IMR-90 (cell line): ENCODE data around the gene LRRC26. TPM values are rescaled to one million over a fixed set of nuclear protein-coding genes. Genes with fewer than 3 reads are reported as not detected.
"Not testable (repeated sequence)": the region's sequence is repeated elsewhere in the genome, so short reads cannot be mapped to it uniquely, and the experiment has no call there.

Experiments used
- ATAC-seq: fragments of 200-7000 bp; cut with Tn5 transposase; 2 replicates; pipeline ENCODE4 v1.9.1; 2020; ENCODE audit warnings: low read depth, mild to moderate bottlenecking, moderate library complexity
- BruUV-seq: library from RNA; stranded (reverse); fragments of 400-500 nt; replicated peaks from 2 replicates; lab custom pipeline; 2021; lab: Mats Ljungman, UMichigan
- CTCF ChIA-PET: fragments of 300-600 bp; formaldehyde crosslinking; extraction: SDS; loops from one replicate; lab custom pipeline; 2021; ENCODE audit warnings: antibody characterized with exemption; lab: Yijun Ruan, JAX
- POLR2A ChIA-PET: fragments of 300-600 bp; sonication (Branson Sonifier 250); formaldehyde crosslinking; loops from one replicate; lab custom pipeline; 2022; ENCODE audit warnings: antibody characterized with exemption; ENCODE audit not compliant: unreplicated experiment; lab: Charles Lee
- DNase-seq: peaks from one replicate; pipeline ENCODE4 v3.0.0; 2013
- H2AFZ ChIP-seq: replicated peaks from 2 replicates; pipeline ENCODE3; 2013; ENCODE audit warnings: low read length, mild to moderate bottlenecking; ENCODE audit not compliant: poor library complexity
- H2AK5ac ChIP-seq: 2 replicates; pipeline ENCODE4 v1.6.1; 2013; ENCODE audit warnings: low read depth, low read length, inconsistent platforms
- H2AK9ac ChIP-seq: replicated peaks from 2 replicates; pipeline ENCODE3; 2013; ENCODE audit warnings: mild to moderate bottlenecking, low read depth, low read length, moderate library complexity; ENCODE audit not compliant: poor library complexity
- H2BK120ac ChIP-seq: 2 replicates; pipeline ENCODE4 v1.6.1; 2013; ENCODE audit warnings: low read depth, low read length, inconsistent platforms
- H2BK15ac ChIP-seq: 3 replicates; pipeline ENCODE4 v1.6.1; 2013; ENCODE audit warnings: low read depth, low read length, inconsistent platforms
- H2BK20ac ChIP-seq: 2 replicates; pipeline ENCODE4 v1.6.1; 2013; ENCODE audit warnings: low read depth, mild to moderate bottlenecking, inconsistent platforms, low read length, moderate library complexity
- H2BK5ac ChIP-seq: 2 replicates; pipeline ENCODE4 v1.6.1; 2013; ENCODE audit warnings: mild to moderate bottlenecking, low read depth, low read length, inconsistent platforms; ENCODE audit not compliant: poor library complexity, severe bottlenecking
- H3K14ac ChIP-seq: replicated peaks from 2 replicates; pipeline ENCODE4 v1.6.1; 2013; ENCODE audit warnings: low read depth, low read length, inconsistent platforms
- H3K18ac ChIP-seq: 2 replicates; pipeline ENCODE4 v1.6.1; 2013; ENCODE audit warnings: low read depth, low read length, control low read depth
- H3K23ac ChIP-seq: 2 replicates; pipeline ENCODE4 v1.6.1; 2013; ENCODE audit warnings: low read depth, low read length, inconsistent platforms
- H3K27ac ChIP-seq: 2 replicates; pipeline ENCODE4 v1.5.1; 2013; ENCODE audit warnings: mild to moderate bottlenecking, control low read depth, low read length; ENCODE audit not compliant: insufficient read depth
- H3K27me3 ChIP-seq: 2 replicates; pipeline ENCODE4 v1.6.1; 2013; ENCODE audit warnings: low read length; ENCODE audit not compliant: control insufficient read depth, insufficient read depth
- H3K36me3 ChIP-seq: 2 replicates; pipeline ENCODE4 v1.6.1; 2013; ENCODE audit warnings: low read length, mixed read lengths; ENCODE audit not compliant: control insufficient read depth, insufficient read depth
- H3K4ac ChIP-seq: 2 replicates; pipeline ENCODE4 v1.6.1; 2013; ENCODE audit warnings: low read depth, low read length, inconsistent platforms
- H3K4me1 ChIP-seq: 2 replicates; pipeline ENCODE4 v1.6.1; 2013; ENCODE audit warnings: low read length, mixed read lengths; ENCODE audit not compliant: control insufficient read depth, insufficient read depth
- H3K4me2 ChIP-seq: 2 replicates; pipeline ENCODE4 v1.6.1; 2013; ENCODE audit warnings: low read depth, mild to moderate bottlenecking, control low read depth, low read length, moderate library complexity
- H3K4me3 ChIP-seq: 2 replicates; pipeline ENCODE4 v1.5.1; 2013; ENCODE audit warnings: low read depth, mild to moderate bottlenecking, control low read depth, low read length, moderate library complexity; ENCODE audit not compliant: insufficient read depth
- H3K56ac ChIP-seq: 2 replicates; pipeline ENCODE4 v1.6.1; 2013; ENCODE audit warnings: low read length, inconsistent platforms; ENCODE audit not compliant: insufficient read depth; ENCODE audit errors: extremely low read depth
- H3K79me1 ChIP-seq, 2 experiments: 2 replicates each; pipeline ENCODE4 v1.6.1; 2013; ENCODE audit warnings: low read length in 2 of 2, inconsistent platforms in 1 of 2, low read depth in 1 of 2
- H3K9ac ChIP-seq: 2 replicates; pipeline ENCODE4 v1.6.1; 2013; ENCODE audit warnings: low read depth, low read length, control low read depth
- H3K9me1 ChIP-seq: 2 replicates; pipeline ENCODE4 v1.6.1; 2013; ENCODE audit warnings: low read length, inconsistent platforms; ENCODE audit not compliant: insufficient read depth
- H3K9me3 ChIP-seq: 2 replicates; pipeline ENCODE4 v1.6.1; 2013; ENCODE audit warnings: low read length; ENCODE audit not compliant: control insufficient read depth, insufficient read depth
- H4K20me1 ChIP-seq: 2 replicates; pipeline ENCODE4 v1.6.1; 2013; ENCODE audit warnings: low read length, inconsistent platforms; ENCODE audit not compliant: insufficient read depth
- H4K5ac ChIP-seq: 2 replicates; pipeline ENCODE4 v1.6.1; 2013; ENCODE audit warnings: mild to moderate bottlenecking, low read depth, low read length, control low read depth
- H4K8ac ChIP-seq, 2 experiments: 2 replicates each; pipeline ENCODE4 v1.6.1; 2013; ENCODE audit warnings: low read depth in 2 of 2, low read length in 2 of 2, control low read depth in 1 of 2, inconsistent platforms in 1 of 2
- H4K91ac ChIP-seq: 2 replicates; pipeline ENCODE4 v1.6.1; 2013; ENCODE audit warnings: low read depth, low read length, inconsistent platforms; ENCODE audit not compliant: insufficient read depth
- WGBS, 2 experiments: methylation state at CpG; one replicate each; pipeline versions ENCODE4 v1.1.5 to v1.1.7; 2013; ENCODE audit warnings: missing lambda C conversion rate in 2 of 2; ENCODE audit not compliant: insufficient read length in 1 of 2; ENCODE audit errors: extremely low coverage in 2 of 2; 5-methylcytosine and 5-hydroxymethylcytosine counted together
- dilution Hi-C: fragments of 300-500 bp; cut with HindIII; formaldehyde crosslinking; loops from one replicate; pipeline ENCODE4 v1.14.3; 2018; ENCODE audit warnings: low sequenced_read_pairs; ENCODE audit not compliant: unreplicated experiment
- in situ Hi-C: fragments of 300-500 bp; cut with MboI; formaldehyde crosslinking; loops from 3 replicates; pipeline ENCODE4 v1.14.3; 2019; ENCODE audit warnings: low sequenced_read_pairs, inconsistent platforms, mixed read lengths
- intact Hi-C: fragments of 100-400 bp; cut with micrococcal nuclease; formaldehyde crosslinking; loops from 2 replicates; pipeline ENCODE4 v1.10.0; 2022
- polyA plus RNA-seq, 3 experiments: library from polyadenylated mRNA; depleted of rRNA; stranded (reverse); fragments of >200 nt; gene quantifications; 2 replicates each; pipeline ENCODE4 v1.2.3, GENCODE V29; 2012; ENCODE audit warnings: low replicate concordance in 1 of 3
- total RNA-seq: library from RNA; depleted of rRNA; stranded (reverse); fragments of >200 nt; gene quantifications from 2 replicates; pipeline ENCODE4 v1.2.3, GENCODE V29; 2012

The LRRC26 gene
- total and polyA plus RNA-seq, 2 of the 4 experiments (the other 2 are of a cell fraction): not detected

DNA sequence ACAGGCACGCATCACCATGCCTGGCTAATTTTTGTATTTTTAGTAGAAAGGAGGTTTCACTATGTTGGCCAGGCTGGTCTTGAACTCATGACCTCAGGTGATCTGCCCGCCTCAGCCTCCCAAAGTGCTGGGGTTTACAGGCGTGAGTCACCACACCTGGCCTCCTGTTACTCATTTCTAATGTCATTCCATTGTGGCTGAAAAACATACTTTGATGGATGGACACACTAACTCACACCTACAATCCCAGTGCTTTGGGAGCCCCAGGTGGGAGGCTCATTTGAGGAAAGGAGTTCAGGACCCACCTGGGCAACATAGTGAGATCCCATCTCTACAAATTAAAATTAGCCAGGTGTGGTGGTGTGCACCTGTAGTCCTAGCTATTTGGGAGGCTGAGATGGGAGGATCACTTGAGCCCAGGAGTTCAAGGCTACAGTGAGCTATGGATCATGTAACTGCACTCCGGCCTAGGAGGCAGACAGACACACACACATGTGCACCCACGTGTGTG, 45.8 kb downstream of the LRRC26 start:
- H2AK9ac ChIP-seq, intact Hi-C loops, H2AK5ac ChIP-seq, H3K18ac ChIP-seq, H4K5ac ChIP-seq, H2AFZ ChIP-seq, H3K9me3 ChIP-seq, H3K14ac ChIP-seq, H4K8ac ChIP-seq, H3K27me3 ChIP-seq, H3K4me2 ChIP-seq, DNase-seq, H2BK15ac ChIP-seq, H3K9ac ChIP-seq, H3K4ac ChIP-seq, H3K56ac ChIP-seq, ATAC-seq, H2BK120ac ChIP-seq, BruUV-seq, H2BK20ac ChIP-seq, H3K27ac ChIP-seq, H4K91ac ChIP-seq, H3K36me3 ChIP-seq, H4K20me1 ChIP-seq, H2BK5ac ChIP-seq, H3K23ac ChIP-seq, CTCF ChIA-PET, dilution Hi-C loops, H3K4me3 ChIP-seq: not testable (repeated sequence)
- POLR2A ChIA-PET: interaction anchor here (0.9 kb wide), 1 partner anchor 117 kb away, joined by 4 read pairs; the partner anchor contains the start of gene TUBB4B
- WGBS, 2 experiments: no CpG with 5 or more reads among the region's 5 CpGs
- Histone ChIP-seq H3K9me1 (peaks cover 16% of the 10 kb centered on the region), H3K79me1 (peaks cover 13 to 35% of the 10 kb centered on the region in 2 experiments), H3K4me1 (peaks cover 14% of the 10 kb centered on the region; the same call in 1 of the 2 replicates)
- in situ Hi-C loops: loop anchor here (5.0 kb wide), 1 partner anchor 103 kb away; the partner anchor contains the start of genes CYSRT1 and RNF224
